Glutamatergic neuron (in vitro differentiated cells): ENCODE data around the gene C1QTNF1. TPM values are rescaled to one million over a fixed set of nuclear protein-coding genes. Genes with fewer than 3 reads are reported as not detected.
A peak's percentile ranks its signal among the peaks of the same experiment; 100 is the strongest.

Experiments
- DNase-seq: peaks from one replicate; pipeline ENCODE4 v3.0.0; 2022
- H3K27ac Mint-ChIP-seq: one replicate; pipeline ENCODE4 v1.8.0; 2020; ENCODE audit warnings: mild to moderate bottlenecking, mixed read lengths, inconsistent platforms; ENCODE audit not compliant: unreplicated experiment
- H3K27me3 Mint-ChIP-seq: one replicate; pipeline ENCODE4 v1.8.0; 2020; ENCODE audit warnings: mild to moderate bottlenecking, moderate library complexity, mixed read lengths, inconsistent platforms; ENCODE audit not compliant: unreplicated experiment
- H3K36me3 Mint-ChIP-seq: one replicate; pipeline ENCODE4 v1.8.0; 2020; ENCODE audit warnings: mild to moderate bottlenecking, mixed read lengths, inconsistent platforms; ENCODE audit not compliant: unreplicated experiment
- H3K4me1 Mint-ChIP-seq: one replicate; pipeline ENCODE4 v1.8.0; 2020; ENCODE audit warnings: mild to moderate bottlenecking, low read depth, mixed read lengths, inconsistent platforms; ENCODE audit not compliant: unreplicated experiment
- H3K4me3 Mint-ChIP-seq: one replicate; pipeline ENCODE4 v1.8.0; 2020; ENCODE audit warnings: mild to moderate bottlenecking, mixed read lengths, inconsistent platforms; ENCODE audit not compliant: unreplicated experiment
- H3K9me3 Mint-ChIP-seq: one replicate; pipeline ENCODE4 v1.8.0; 2020; ENCODE audit warnings: mild to moderate bottlenecking, moderate library complexity, mixed read lengths, inconsistent platforms; ENCODE audit not compliant: unreplicated experiment
- CTCF ChIP-seq: fragments of 200-600 bp; sonication (generic); IDR thresholded peaks from one replicate; pipeline ENCODE4 v1.5.0; 2021; ENCODE audit not compliant: partially characterized antibody, unreplicated experiment
- total RNA-seq: library from RNA; stranded (reverse); fragmentation: NEBNext Ultra II Directional; extraction: Animal tissue kit (Norgen Biotek cat#: 25700); gene quantifications from one replicate; pipeline ENCODE4 v1.2.1, GENCODE V29; 2021; ENCODE audit not compliant: unreplicated experiment

Gene C1QTNF1
- total RNA-seq, 1 donor from 2014 or later: 0.15 TPM

- Mint-ChIP-seq H3K36me3 (peaks cover 10% of the 10 kb centered on the region), H3K9me3 (no peaks in the 10 kb centered on the region), H3K27ac (no peak overlapping the region), H3K27me3 (peaks cover 13% of the 10 kb centered on the region), H3K4me1 (peaks cover 5% of the 10 kb centered on the region), H3K4me3 (peak overlapping the region; percentile 30)
- no peak for DNase-seq
- TF ChIP-seq CTCF: no peak
Observed at GRCh38 chr17:78997231-78997741, 26.7 kb upstream of the C1QTNF1 start.

DNA sequence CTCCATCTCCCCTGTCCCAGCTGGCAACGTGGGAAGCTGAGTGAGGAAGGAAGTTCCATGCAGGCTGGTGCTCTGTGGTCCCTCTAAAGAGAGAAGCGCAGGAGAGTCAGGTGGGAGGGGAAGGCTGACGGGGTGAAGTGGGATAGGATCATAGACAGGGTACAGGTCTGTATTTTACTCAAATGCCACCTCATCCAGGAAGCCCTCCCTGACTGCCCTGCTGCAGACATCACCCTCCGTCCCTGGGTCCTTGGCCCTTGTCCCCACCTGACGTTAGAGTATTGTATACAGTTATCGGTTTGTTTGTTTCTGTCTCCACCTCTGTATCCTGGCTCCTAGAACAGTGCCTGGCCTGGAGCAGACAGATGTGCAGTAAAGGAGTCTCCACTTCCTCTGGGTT lies 26.1 kb upstream of the C1QTNF1 start:
- no peaks in the 10 kb centered on the region for H3K9me3 Mint-ChIP-seq
- DNase-seq: no peak
- H3K27ac Mint-ChIP-seq: no peak overlapping the region
- H3K36me3 Mint-ChIP-seq: peaks cover 8% of the 10 kb centered on the region
- H3K4me3 Mint-ChIP-seq: no peak overlapping the region
- H3K4me1 Mint-ChIP-seq: peaks cover 2% of the 10 kb centered on the region
- H3K27me3 Mint-ChIP-seq: peaks cover 16% of the 10 kb centered on the region
- TF ChIP-seq CTCF: no peak

DNA sequence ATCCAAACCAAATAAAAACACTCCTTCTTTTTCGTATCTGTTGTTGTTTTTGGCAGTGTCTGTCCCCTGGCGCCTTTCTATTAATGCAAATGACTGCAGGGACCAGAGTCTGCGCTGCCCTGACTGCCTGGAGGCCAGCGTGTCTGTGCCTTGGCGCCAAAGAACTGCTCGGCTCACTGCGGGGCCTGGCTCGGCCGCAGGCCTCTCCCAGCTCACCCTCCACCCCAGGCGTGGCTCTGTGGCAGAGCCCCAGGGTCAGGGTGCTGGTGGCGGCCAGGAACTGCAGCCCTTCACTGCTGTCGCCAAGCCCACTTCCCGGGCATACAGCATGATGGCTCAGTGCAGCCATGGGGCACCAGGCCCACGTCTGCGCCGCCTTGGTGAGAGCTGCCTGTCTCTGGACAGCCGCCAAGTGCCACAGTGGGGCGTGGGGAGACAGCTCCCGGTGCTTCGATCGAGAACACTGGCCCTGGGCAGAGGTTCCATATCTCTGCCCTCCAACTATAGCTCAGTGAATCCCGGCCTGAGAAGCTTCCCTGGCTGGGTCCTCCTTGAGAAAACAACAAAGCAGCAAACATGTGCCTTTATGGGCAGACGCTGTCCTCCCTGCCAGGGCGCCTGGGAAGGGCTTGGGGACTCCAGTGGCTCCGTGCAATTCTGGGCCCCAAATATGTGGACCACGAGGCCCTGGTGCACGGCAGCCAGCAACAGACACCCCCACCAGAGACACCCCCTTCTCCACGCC lies 25.5 kb upstream of the C1QTNF1 start:
- peaks cover 4% of the 10 kb centered on the region for H3K36me3 Mint-ChIP-seq
- H3K4me3 Mint-ChIP-seq: no peak overlapping the region
- no peak for TF ChIP-seq CTCF
- no peak overlapping the region for H3K27ac Mint-ChIP-seq
- peaks cover 16% of the 10 kb centered on the region for H3K27me3 Mint-ChIP-seq
- H3K4me1 Mint-ChIP-seq: no peaks in the 10 kb centered on the region
- H3K9me3 Mint-ChIP-seq: no peaks in the 10 kb centered on the region
- no peak for DNase-seq

DNA sequence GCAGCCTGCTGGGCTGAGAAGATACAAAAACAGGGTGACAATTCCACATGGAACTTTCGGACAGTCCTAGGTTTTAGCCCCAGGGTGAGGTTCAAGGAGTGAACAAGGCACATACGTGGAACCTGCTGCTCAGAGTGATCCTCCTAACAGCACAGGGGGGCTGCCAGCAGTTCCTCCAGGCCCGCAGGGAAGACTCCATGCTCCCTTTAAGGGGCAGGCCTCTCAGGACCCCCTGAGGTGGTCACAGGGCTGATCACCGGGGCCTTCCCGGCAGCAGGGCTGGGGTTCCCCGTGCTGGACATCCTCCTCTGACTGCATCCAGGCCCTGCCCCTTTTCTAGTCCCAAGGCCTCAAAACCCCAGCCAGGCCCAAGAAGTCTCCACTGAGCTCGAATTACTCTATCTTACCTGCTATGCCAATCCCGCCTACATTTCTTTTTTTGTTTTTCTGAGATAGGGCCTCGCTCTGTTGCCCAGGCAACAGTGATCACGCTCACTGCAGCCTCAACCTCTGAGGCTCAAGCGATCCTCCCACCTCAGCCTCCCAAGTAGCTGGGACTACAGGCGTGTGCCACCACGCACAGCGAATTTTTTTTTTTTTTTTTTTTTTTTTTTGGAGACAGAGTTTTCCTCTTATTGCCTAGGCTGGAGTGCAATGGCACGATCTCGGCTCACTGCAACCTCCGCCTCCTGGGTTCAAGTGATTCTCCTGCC lies 24.8 kb upstream of the C1QTNF1 start:
- Mint-ChIP-seq H3K27ac (no peak overlapping the region), H3K9me3 (no peaks in the 10 kb centered on the region), H3K4me1 (no peaks in the 10 kb centered on the region), H3K36me3 (peaks cover 4% of the 10 kb centered on the region), H3K27me3 (peaks cover 16% of the 10 kb centered on the region), H3K4me3 (no peak overlapping the region)
- TF ChIP-seq CTCF: no peak
- no peak for DNase-seq

DNA sequence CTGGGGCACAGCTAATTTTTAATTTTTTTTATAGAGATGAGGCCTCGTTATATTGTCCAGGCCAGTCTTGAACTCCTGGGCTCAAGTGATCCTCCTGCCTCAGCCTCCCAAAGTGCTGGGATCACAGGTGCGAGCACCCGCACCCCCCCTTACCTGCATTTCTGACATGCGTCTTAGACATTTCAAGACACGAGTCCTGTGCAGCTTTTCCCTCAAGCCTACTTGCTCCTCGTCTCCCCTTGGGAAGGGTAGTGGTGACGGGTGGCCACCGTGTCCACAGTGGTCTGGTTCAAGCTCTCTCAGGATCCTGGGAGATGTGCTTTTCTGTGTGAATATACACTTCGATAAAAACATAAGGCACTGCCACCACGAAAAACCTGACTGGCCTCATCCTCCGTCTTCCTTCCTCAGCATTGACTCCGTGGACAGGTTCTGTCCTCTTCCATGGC lies 24.0 kb upstream of the C1QTNF1 start:
- H3K4me3 Mint-ChIP-seq: no peak overlapping the region
- H3K27me3 Mint-ChIP-seq: peaks cover 16% of the 10 kb centered on the region
- H3K9me3 Mint-ChIP-seq: no peaks in the 10 kb centered on the region
- peaks cover 4% of the 10 kb centered on the region for H3K36me3 Mint-ChIP-seq
- H3K4me1 Mint-ChIP-seq: no peaks in the 10 kb centered on the region
- DNase-seq: no peak
- TF ChIP-seq CTCF: no peak
- H3K27ac Mint-ChIP-seq: no peak overlapping the region
